Stimulated activated CD8-positive, alpha-beta memory T cell treated with anti-CD3 and anti-CD28 coated beads, Interleukin-4, amount 100 ng/mL, for 24 hours (primary cell): Measurements from ENCODE around the gene SLMAP.
"Not testable (repeated sequence)": the region's sequence is repeated elsewhere in the genome, so short reads cannot be mapped to it uniquely, and the experiment has no call there.

Source experiments
- DNase-seq: peaks from one replicate; pipeline ENCODE4 v3.0.0-alpha.2; 2020; ENCODE audit warnings: low read depth

Gene SLMAP

GRCh38 chr3:57794951-57795350 is 38.8 kb downstream of the SLMAP start:
- no peak for DNase-seq

- no peak for DNase-seq
Measured at GRCh38 chr3:57796261-57796660, 40.2 kb downstream of the SLMAP start.

GRCh38 chr3:57797701-57798487 is 41.8 kb downstream of the SLMAP start:
- DNase-seq: no peak

- no peak for DNase-seq
Measured at GRCh38 chr3:57803647-57804081, 47.6 kb downstream of the SLMAP start.

- no peak for DNase-seq
Measured at GRCh38 chr3:57805266-57805665, 49.2 kb downstream of the SLMAP start.

- DNase-seq: no peak
Measured at GRCh38 chr3:57805674-57806073, 49.6 kb downstream of the SLMAP start.

GRCh38 chr3:57806195-57806594 is 50.1 kb downstream of the SLMAP start:
- not testable (repeated sequence) for DNase-seq

GRCh38 chr3:57808961-57809608 is 53.0 kb downstream of the SLMAP start:
- no peak for DNase-seq

- DNase-seq: no peak
Measured at GRCh38 chr3:57809609-57809968, 53.5 kb downstream of the SLMAP start.

GRCh38 chr3:57810048-57810447 is 53.9 kb downstream of the SLMAP start:
- no peak for DNase-seq

- no peak for DNase-seq
Measured at GRCh38 chr3:57810471-57811137, 54.5 kb downstream of the SLMAP start.

GRCh38 chr3:57815036-57815435 is 58.9 kb downstream of the SLMAP start:
- DNase-seq: peak; percentile 4

- no peak for DNase-seq
Measured at GRCh38 chr3:57816471-57817095, 60.5 kb downstream of the SLMAP start.

GRCh38 chr3:57818772-57819171 is 62.7 kb downstream of the SLMAP start:
- no peak for DNase-seq

GRCh38 chr3:57820479-57820878 is 64.4 kb downstream of the SLMAP start:
- DNase-seq: no peak

GRCh38 chr3:57821765-57822164 is 65.7 kb downstream of the SLMAP start:
- DNase-seq: no peak

GRCh38 chr3:57822686-57823085 is 66.6 kb downstream of the SLMAP start:
- DNase-seq: no peak

GRCh38 chr3:57825116-57825515 is 69.0 kb downstream of the SLMAP start:
- DNase-seq: no peak

- no peak for DNase-seq
Measured at GRCh38 chr3:57826245-57826951, 70.3 kb downstream of the SLMAP start.

- no peak for DNase-seq
Measured at GRCh38 chr3:57826952-57827723, 71.0 kb downstream of the SLMAP start.

- DNase-seq: no peak
Measured at GRCh38 chr3:57827757-57828156, 71.6 kb downstream of the SLMAP start.
